Measurements from ENCODE around the gene CEP63.
A peak's percentile ranks its signal among the peaks of the same experiment; 100 is the strongest.

CEP63 gene

GRCh38 chr3:134485718-134486576 lies at the start of gene CEP63, which contains the start of gene ANAPC13:
TSS of gene CEP63 (plus strand) at chr3:134486057. CDS start at chr3:134495321, 9,264 bp downstream.
TSS of gene ANAPC13 (minus strand) at chr3:134485985. CDS start at chr3:134482904, 3,081 bp downstream.
- DNase-seq (ENCODE audit: low spot score) = peak; percentile 95

- DNase-seq (ENCODE audit: low spot score) = no peak
Measured at GRCh38 chr3:134437211-134437752, 48.6 kb upstream of the CEP63 start.

DNA sequence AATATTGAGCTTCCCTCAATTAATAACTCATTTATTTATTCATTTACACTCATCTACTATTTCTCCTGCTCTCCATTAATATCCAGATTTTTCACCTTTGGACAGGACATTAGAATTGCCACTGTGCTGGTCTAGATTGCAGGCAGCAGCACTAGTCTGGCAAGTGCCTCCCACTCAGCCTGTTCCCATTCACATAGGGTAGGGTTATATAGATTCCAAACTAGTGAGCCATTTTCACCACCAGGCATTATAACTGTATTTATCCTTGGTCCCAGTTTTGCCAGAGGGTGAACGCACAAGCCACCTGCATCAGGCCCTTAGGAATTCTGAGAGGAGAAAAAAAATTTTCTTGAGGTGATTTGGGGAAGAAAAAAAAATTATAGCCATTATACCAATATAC lies 44.5 kb upstream of the CEP63 start:
- DNase-seq (ENCODE audit: low spot score) = no peak

DNA sequence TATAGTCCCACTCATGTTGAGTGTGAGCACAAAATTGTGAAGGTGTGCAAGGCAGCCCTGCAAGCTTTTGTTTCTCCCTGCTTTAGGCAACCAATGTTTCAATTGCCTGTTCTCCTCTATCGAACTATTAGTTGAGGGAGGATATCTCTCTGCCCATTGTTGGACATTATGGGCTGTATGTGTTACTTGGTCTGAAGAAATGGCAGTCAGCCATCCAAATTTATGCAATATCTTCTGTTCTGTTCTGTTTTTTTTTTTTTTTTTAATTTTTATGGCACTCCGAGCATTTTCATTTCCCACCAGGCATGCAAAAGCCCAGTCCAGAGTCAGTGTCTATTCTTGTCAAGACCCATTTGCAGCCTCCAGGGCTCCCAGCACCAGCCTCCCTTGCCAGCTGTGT lies 44.0 kb upstream of the CEP63 start:
- DNase-seq (ENCODE audit: low spot score) = no peak

DNA sequence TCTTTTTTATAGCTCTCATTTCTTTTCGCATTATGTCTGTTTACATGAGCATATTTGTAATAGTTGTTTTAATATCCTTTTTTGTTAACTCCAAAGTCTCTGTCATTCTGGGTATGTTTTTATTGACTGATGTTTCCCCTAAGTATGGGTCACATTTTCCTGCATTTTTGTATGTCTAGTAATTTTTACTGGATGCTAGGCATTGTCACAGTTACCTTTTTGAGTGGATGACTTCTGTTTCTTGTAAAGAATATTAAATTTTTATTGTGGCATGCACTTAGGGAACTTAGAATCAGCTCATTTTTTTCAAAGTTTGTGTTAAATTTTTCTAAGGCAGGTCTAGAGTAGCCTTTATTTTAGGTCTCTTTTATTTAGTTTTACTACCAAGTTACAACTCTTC lies 40.8 kb upstream of the CEP63 start:
- DNase-seq (ENCODE audit: low spot score) = no peak

- no peak for DNase-seq (ENCODE audit: low spot score)
Measured at GRCh38 chr3:134445636-134446035, 40.2 kb upstream of the CEP63 start.

- no peak for DNase-seq (ENCODE audit: low spot score)
Measured at GRCh38 chr3:134446800-134447199, 39.1 kb upstream of the CEP63 start.

GRCh38 chr3:134447351-134447750 lies 38.5 kb upstream of the CEP63 start:
- DNase-seq (ENCODE audit: low spot score) = no peak

- DNase-seq (ENCODE audit: low spot score) = no peak
Measured at GRCh38 chr3:134448664-134449063, 37.2 kb upstream of the CEP63 start.

DNA sequence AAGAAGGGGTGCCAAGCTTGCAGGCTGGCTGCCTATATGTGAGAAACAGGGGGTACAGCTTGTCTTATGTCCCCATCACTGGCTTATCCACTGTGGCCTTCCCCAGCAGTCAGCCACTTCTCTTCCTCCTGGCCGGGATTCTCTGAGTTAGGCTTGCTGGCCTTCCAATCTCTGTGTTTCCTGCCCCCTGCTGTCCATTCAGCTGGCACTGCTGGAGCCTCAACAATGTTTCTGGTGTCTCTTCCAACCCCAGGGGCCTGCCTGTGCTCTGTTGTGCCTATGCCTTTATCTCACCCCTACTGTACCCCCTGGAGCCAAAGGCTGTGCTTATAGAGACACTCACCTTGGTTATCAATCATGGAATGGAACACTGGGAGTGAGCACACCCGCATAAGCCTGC lies 36.6 kb upstream of the CEP63 start:
- DNase-seq (ENCODE audit: low spot score) = peak; percentile 58

DNA sequence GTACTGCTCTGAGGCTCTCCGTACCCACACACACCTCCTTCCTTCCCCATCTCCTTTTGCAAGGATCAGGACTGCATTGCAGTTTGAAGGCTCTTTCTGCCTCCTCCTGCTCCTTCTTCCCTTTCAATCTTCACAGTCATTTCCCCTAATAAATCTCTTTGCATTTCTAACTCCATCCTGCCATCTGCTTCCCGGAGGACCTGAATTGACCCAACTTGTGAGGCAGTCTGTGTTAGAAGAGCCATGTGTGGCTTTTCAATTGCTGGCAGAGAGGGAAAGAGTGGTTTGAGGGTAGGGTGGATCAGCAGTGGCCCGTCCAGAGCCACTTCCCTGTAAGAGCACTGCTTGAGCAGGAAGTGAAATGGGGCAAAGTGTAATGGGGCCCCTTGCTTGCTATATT lies 35.9 kb upstream of the CEP63 start:
- DNase-seq (ENCODE audit: low spot score) = no peak

- no peak for DNase-seq (ENCODE audit: low spot score)
Measured at GRCh38 chr3:134453631-134454030, 32.2 kb upstream of the CEP63 start.

- no peak for DNase-seq (ENCODE audit: low spot score)
Measured at GRCh38 chr3:134457376-134458074, 28.3 kb upstream of the CEP63 start.

DNA sequence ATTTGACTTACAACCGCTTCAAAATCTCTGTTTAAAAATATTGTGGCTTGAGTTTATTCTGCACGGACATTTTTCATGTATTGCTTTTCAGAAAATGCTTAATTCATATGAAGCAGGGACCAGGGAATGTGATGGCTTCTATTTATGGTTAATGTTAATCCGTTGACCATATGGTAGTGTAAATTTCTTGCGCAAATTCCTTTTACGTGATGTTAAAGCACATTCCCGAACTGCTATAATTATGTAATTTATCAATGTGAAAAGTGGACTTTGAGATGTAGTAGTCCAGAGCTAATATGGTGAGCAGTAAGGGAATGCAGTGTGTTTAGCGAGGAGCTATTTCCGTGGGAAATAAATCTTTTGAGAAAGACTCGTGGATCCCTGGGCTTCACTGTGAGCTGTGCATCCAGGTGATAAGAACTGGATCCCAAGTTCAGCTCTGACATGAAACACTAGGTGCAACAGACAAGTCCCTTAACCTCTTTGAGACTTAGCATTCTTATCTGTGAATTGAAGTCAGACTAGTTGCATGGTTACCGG lies 27.4 kb upstream of the CEP63 start:
- DNase-seq (ENCODE audit: low spot score) = no peak

GRCh38 chr3:134459562-134459961 lies 26.3 kb upstream of the CEP63 start:
- no peak for DNase-seq (ENCODE audit: low spot score)

DNA sequence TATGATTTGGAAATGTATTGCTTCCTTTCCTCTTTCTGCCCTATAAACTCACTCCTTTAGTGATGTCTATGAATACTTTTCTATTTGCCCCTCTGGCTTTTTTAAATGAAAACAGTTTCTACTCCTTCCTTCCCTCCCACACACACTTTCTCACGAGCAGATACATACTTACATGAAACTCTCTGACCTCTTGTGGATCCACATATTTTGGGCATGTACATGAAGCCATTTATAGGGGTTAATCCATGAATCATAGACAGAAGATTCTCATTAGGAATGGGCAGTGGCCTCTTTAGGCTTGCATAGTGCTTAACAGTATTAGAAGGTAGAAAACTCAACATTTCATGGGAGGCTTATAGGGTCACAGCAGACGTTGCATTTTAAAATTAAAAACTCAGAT lies 24.9 kb upstream of the CEP63 start:
- DNase-seq (ENCODE audit: low spot score) = no peak

- no peak for DNase-seq (ENCODE audit: low spot score)
Measured at GRCh38 chr3:134462331-134462941, 23.4 kb upstream of the CEP63 start.

DNA sequence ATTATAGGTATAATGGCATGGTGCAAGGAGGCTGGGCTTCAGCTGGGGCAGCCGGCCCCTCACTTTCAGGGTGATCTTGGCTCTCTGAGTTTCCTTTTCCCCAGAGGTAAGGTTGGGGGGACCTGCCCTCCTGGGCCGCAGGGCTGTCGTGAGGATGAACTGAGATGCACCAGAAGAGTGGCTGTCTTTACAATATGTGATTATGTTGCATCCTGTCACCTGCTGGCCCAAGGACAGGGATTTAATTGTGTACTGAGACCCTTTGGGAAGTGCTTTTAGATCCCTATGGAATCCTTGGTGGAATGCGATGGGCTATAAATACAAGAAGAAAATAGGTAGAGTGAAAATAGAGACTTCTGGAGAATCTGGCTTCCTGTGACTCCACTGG lies 22.2 kb upstream of the CEP63 start:
- DNase-seq (ENCODE audit: low spot score) = peak; percentile 56

GRCh38 chr3:134464064-134464688 lies 21.7 kb upstream of the CEP63 start:
- peak; percentile 89 for DNase-seq (ENCODE audit: low spot score)

DNA sequence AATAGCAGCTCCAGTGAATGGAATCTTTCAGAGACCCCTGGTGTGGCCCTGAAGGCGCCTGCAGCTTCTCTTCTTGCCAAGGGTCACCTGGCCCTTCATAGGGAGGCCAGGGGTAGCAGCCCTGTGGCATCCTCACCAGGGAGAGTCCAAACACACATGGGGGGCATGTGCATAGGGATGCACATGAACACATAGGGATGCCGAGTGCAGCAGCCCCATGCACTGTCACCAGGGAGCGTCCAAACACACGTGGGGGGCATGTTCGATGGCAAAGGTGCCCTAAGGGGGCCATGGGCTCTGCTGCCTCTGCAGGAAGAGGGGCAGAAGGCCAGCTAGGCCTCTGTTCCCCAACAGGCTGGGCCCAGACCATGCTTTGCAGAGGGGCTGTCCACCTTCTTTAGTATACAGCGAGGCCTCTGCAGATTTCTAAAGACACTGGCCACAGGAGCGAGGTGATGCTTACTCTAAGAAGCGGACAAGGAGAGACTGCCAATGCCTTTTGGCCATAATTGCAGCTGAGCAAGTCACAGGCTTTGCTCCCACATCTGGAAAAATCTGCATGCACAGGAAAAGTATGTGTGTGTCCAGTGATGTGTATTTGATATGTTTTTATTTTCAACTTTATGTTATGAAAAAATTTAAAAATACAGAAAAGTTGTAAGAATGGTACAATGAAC lies 21.0 kb upstream of the CEP63 start:
- DNase-seq (ENCODE audit: low spot score) = peak; percentile 58

- DNase-seq (ENCODE audit: low spot score) = no peak
Measured at GRCh38 chr3:134466331-134466730, 19.5 kb upstream of the CEP63 start.

All from ecto neural progenitor cell (in vitro differentiated cells).